ENCODE measurements around the gene GUCA2A.

The GUCA2A gene

DNA sequence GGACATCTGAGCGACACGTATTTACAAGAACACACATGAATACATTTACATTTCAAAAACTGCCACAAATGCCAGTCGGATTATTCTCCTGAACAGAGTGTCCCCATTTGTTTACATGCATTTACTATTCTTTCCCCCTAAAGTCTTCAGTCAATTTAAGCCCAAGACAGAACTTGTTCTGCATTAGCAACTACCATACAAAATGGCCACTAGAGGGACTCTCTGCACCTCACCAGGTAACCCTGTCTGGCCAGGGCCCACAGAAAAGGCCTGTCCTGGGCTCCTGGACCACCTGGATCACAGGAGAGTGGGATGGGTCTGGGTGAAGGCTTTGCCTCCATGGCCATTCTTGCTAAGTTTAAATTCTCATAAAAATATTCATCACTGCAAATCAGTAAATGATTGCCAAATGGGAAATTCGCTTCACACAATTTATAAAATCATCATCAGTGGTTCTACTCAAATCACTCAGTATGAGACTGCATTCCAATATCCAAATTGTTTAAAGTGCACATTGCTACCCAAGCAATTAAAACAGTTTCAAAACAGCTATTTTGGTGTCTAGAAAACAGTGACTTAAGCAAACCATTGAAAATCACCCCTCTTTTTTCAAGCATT lies 12.5 kb upstream of the GUCA2A start:
- TF ChIP-seq, protein P1, sequence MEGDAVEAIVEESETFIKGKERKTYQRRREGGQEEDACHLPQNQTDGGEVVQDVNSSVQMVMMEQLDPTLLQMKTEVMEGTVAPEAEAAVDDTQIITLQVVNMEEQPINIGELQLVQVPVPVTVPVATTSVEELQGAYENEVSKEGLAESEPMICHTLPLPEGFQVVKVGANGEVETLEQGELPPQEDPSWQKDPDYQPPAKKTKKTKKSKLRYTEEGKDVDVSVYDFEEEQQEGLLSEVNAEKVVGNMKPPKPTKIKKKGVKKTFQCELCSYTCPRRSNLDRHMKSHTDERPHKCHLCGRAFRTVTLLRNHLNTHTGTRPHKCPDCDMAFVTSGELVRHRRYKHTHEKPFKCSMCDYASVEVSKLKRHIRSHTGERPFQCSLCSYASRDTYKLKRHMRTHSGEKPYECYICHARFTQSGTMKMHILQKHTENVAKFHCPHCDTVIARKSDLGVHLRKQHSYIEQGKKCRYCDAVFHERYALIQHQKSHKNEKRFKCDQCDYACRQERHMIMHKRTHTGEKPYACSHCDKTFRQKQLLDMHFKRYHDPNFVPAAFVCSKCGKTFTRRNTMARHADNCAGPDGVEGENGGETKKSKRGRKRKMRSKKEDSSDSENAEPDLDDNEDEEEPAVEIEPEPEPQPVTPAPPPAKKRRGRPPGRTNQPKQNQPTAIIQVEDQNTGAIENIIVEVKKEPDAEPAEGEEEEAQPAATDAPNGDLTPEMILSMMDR (IDR thresholded peaks at IDR 0.05; ENCODE audit: control insufficient read depth, extremely low read depth, insufficient read depth) = peak; percentile 83
- no peak overlapping the region for H3K4me3 ChIP-seq (ENCODE audit: low read depth, low read length)
- DNase-seq (ENCODE audit: low read depth) = peak; percentile 86

DNA sequence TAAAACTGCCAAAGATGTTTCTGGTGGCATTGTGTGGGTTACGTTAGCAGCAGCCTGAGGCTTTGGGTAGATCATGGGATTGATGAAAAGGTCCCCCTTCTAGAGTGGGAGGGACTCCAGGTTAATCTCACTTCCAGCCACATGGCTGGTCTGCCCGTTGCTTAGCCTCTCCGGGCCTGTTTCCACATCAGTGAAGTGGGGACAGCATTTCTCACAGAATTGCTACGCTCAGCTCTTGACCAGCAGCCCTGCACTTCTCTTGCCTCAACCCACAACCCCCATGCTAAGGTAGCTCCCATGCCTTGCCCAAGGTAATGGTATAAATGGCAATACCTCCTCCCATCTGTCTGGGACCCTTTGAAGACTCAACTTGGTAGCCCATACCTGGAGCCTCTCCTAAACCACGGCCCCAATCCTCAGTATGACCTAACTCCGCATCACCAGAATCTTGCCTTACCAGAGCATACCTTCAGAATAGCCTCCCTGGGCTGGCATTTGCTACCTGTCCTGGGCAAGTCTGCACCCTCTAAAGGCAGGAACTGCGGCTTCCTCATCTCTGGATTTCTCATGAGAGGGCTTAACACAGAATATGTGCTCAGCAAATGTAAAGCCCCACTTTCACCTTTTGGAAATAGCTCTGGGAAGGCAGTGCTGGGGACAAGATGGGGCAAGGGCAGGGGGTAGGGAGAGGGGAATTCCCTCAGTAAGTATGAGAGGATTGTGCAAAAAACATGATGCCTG lies 10.9 kb upstream of the GUCA2A start:
- no peak for DNase-seq (ENCODE audit: low read depth)
- TF ChIP-seq, protein P1 (IDR thresholded peaks at IDR 0.05; ENCODE audit: control insufficient read depth, extremely low read depth, insufficient read depth) = no peak
- H3K4me3 ChIP-seq (ENCODE audit: low read depth, low read length) = no peak overlapping the region

DNA sequence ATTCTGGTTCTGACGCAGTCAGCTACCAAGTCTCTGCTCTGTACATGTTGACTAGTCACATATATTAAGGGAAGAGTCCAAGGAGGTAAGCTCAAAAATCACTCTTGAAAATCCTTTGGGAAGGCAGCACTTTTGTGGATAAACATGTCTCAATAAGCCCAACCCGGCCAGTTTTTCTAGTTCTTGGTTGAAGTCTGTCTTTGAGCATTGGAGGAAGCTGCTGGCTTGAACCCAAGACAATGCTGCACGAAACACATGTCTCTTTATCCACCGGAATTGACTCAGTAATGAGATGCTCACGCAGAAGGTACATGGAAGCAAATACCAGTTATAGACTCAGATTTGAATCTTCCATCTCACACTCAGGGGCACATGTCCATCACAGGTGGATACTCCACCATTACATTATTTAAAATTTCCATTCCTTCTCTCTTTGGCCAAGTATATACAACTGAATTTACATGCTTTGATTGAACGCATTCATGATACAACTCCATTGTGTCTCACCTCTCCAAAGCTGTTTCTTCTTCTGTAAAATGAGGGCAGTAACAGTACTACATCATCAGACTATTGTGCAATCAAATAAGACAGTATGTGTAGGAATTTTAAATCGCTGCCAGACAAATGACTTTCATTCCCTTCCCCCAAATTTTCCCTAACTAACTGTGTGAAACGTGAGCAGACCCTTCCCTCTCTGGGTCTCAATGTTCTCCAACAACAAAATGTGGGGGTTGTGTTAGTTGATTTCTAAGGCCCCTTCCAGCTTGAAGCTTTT lies 9.6 kb upstream of the GUCA2A start:
- peak overlapping the region; percentile 25 for H3K4me3 ChIP-seq (ENCODE audit: low read depth, low read length)
- TF ChIP-seq, protein P1 (IDR thresholded peaks at IDR 0.05; ENCODE audit: control insufficient read depth, extremely low read depth, insufficient read depth) = no peak
- DNase-seq (ENCODE audit: low read depth) = peak; percentile 93

DNA sequence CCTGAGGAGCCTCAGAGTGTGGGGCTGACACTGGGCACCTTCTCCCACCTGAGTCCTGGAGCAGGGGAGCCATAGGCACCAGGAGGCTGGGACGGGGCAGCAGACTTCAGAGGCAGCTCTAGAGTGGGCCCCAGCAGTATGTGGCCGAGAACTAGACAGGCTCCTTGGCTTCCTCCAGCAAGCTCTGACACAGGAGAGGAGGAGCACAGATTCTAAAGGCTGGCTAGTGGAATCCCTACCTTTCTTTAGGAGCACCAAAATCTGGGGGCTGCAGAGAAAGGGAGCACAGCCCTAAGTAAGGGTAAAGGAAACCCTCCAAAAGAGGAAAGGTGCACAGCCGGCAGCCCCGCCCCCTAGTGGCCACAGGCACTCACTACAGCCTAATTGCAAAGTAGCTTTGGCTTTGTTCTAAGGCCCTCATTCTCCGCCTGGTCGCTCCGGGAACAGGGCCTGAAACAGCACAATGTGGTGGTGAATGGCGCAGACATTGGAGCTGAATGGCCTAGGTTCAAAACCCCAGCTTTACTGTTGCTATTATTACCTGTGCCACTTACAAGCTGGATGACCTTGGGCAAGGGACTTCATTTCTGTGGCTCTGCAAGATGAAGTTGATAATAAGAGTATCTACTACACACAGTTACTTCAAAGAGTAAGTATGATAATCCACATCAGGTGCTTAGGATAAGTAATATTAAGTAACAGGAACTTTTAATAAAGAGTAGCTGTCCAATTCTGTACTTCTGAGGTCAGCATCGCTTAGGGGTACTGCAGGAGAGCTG lies 8.8 kb upstream of the GUCA2A start:
- peak overlapping the region; percentile 25 for H3K4me3 ChIP-seq (ENCODE audit: low read depth, low read length)
- TF ChIP-seq, protein P1 (IDR thresholded peaks at IDR 0.05; ENCODE audit: control insufficient read depth, extremely low read depth, insufficient read depth) = peak; percentile 90
- no peak for DNase-seq (ENCODE audit: low read depth)

DNA sequence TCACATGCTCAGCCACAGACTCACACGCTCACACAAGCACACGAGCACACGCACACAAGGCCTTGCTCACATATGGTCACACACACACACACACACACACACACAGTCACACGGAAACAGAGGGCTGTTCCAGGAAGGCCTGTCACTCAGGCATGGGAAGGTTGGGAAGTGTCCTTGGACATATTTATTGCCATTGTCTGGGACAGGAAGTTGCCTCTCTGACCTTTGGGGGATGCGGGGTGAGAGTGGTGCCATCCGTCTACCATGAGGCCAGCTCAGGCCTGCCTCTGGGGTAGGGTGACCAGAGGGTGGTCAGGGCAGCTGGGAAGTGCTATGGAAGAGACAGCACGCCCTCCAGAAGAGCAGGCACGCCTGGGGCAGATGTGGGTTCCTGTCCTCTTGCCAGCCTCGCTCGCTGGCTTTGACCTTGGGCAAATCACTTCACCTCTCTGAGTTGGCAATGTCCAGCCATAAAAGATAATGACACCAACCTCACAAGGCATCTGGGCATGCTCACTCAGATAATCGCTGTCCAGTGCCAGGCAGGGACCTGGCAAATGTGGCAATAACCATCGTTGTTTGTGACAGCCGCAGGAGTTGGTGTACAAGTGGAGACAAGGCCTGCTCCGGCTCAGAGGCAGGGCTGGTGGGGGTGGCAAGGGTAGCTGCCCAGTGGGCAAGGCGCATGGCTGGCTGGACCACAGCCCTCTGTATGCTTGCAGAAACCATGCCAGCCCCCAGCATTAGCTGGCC lies 8.0 kb upstream of the GUCA2A start:
- no peak for DNase-seq (ENCODE audit: low read depth)
- H3K4me3 ChIP-seq (ENCODE audit: low read depth, low read length) = no peak overlapping the region
- TF ChIP-seq, protein P1 (IDR thresholded peaks at IDR 0.05; ENCODE audit: control insufficient read depth, extremely low read depth, insufficient read depth) = no peak

All from LNCaP clone FGC (cell line).